Endothelial cell of umbilical vein (primary cell): Measurements from ENCODE around the gene ENAH.

Experiments used
- CTCF ChIP-seq, 2 donors: IDR thresholded peaks; 1 replicate in 1 of 2; 2 replicates in 1 of 2; pipeline ENCODE4 v1.5.1; 2011; ENCODE audit warnings: low read length in 2 of 2, mild to moderate bottlenecking in 2 of 2, moderate library complexity in 2 of 2, control low read depth in 1 of 2, inconsistent platforms in 1 of 2, low read depth in 1 of 2; ENCODE audit not compliant: insufficient read depth in 1 of 2; ENCODE audit errors: extremely low read depth in 1 of 2
- EZH2 ChIP-seq: IDR thresholded peaks from 2 replicates; pipeline ENCODE4 v1.6.1; 2012; ENCODE audit warnings: borderline replicate concordance, low read depth, mild to moderate bottlenecking, moderate library complexity, low read length, inconsistent platforms; ENCODE audit not compliant: severe bottlenecking
- JUN ChIP-seq: IDR thresholded peaks from 2 replicates; pipeline ENCODE4 v1.6.1; 2011; ENCODE audit warnings: borderline replicate concordance, low read depth; ENCODE audit not compliant: insufficient read length, insufficient read depth
- POLR2AphosphoS5 ChIP-seq: IDR thresholded peaks from 2 replicates; pipeline ENCODE4 v1.6.1; 2012; ENCODE audit warnings: low read depth, mild to moderate bottlenecking, control low read depth, low read length, moderate library complexity; ENCODE audit not compliant: insufficient read depth

- TF ChIP-seq CTCF (IDR thresholded peaks at IDR 0.05; ENCODE audit: extremely low read depth in 1 of 2, insufficient read depth in 1 of 2, low read depth in 1 of 2, low read length in 2 of 2): no peak
- no peak for TF ChIP-seq JUN
- TF ChIP-seq POLR2AphosphoS5: no peak
- no peak for TF ChIP-seq EZH2
These were observed 7.6 kb downstream of the ENAH start for GRCh38 chr1:225645194-225645895.
